HCEC 1CT (cell line): ENCODE data around the gene FAM107B.
"Not testable (repeated sequence)": the region's sequence is repeated elsewhere in the genome, so short reads cannot be mapped to it uniquely, and the experiment has no call there.

Experiments
- DNase-seq: peaks from one replicate; pipeline ENCODE4 v3.0.0-alpha.2; 2017

FAM107B gene

GRCh38 chr10:14774797-14775196 is at the start of gene FAM107B:
Gene FAM107B, minus strand, starts transcription at chr10:14774897. Its CDS starts 234 bp downstream, at chr10:14774663.
- DNase-seq = no peak

GRCh38 chr10:14823966-14824365 is 49.3 kb upstream of the FAM107B start:
- no peak for DNase-seq

GRCh38 chr10:14822879-14823755 is 48.4 kb upstream of the FAM107B start:
- DNase-seq = peak; percentile 54

- no peak for DNase-seq
Measured at GRCh38 chr10:14821635-14822375, 47.1 kb upstream of the FAM107B start.

GRCh38 chr10:14820775-14821154 is 46.1 kb upstream of the FAM107B start:
- DNase-seq = no peak

- DNase-seq = peak; percentile 93
Measured at GRCh38 chr10:14820010-14820774, 45.5 kb upstream of the FAM107B start.

- DNase-seq = not testable (repeated sequence)
Measured at GRCh38 chr10:14816717-14817116, 42.0 kb upstream of the FAM107B start.

- peak; percentile 70 for DNase-seq
Measured at GRCh38 chr10:14815681-14816080, 41.0 kb upstream of the FAM107B start.

- no peak for DNase-seq
Measured at GRCh38 chr10:14812271-14812670, 37.6 kb upstream of the FAM107B start.

GRCh38 chr10:14810969-14811953 is 36.6 kb upstream of the FAM107B start:
- DNase-seq = no peak

- DNase-seq = no peak
Measured at GRCh38 chr10:14806318-14806717, 31.6 kb upstream of the FAM107B start.

GRCh38 chr10:14803827-14804226 is 29.1 kb upstream of the FAM107B start:
- no peak for DNase-seq

- DNase-seq = no peak
Measured at GRCh38 chr10:14801723-14802122, 27.0 kb upstream of the FAM107B start.

GRCh38 chr10:14800397-14800796 is 25.7 kb upstream of the FAM107B start:
- DNase-seq = no peak

- no peak for DNase-seq
Measured at GRCh38 chr10:14798636-14799035, 23.9 kb upstream of the FAM107B start.

GRCh38 chr10:14787938-14788337 is 13.2 kb upstream of the FAM107B start:
- peak; percentile 28 for DNase-seq

- DNase-seq = no peak
Measured at GRCh38 chr10:14784459-14785055, 9.9 kb upstream of the FAM107B start.

GRCh38 chr10:14782691-14783363 is 8.1 kb upstream of the FAM107B start:
- peak; percentile 80 for DNase-seq

- no peak for DNase-seq
Measured at GRCh38 chr10:14781763-14782162, 7.1 kb upstream of the FAM107B start.

- DNase-seq = peak; percentile 82
Measured at GRCh38 chr10:14779001-14779651, 4.4 kb upstream of the FAM107B start.
